BLaER1 treated with 17β-estradiol and CSF1 and Interleukin-3, amounts not matched to agents 10 nM and 100 nM (cell line): Measurements from ENCODE around the gene LGALS4.

Experiments used
- H3K27ac ChIP-seq, 11 experiments: shearing (Covaris generic); formaldehyde crosslinking; 2 replicates each; pipeline ENCODE4 v1.8.1; 2022
- H3K27me3 ChIP-seq, 11 experiments: shearing (Covaris generic); formaldehyde crosslinking; 2 replicates each; pipeline ENCODE4 v1.8.1; 2022
- H3K36me3 ChIP-seq, 11 experiments: shearing (Covaris generic); formaldehyde crosslinking; 2 replicates each; pipeline ENCODE4 v1.8.1; 2022
- H3K4me1 ChIP-seq, 10 experiments: shearing (Covaris generic); formaldehyde crosslinking; 2 replicates each; pipeline ENCODE4 v1.8.1; 2022
- H3K4me2 ChIP-seq, 11 experiments: shearing (Covaris generic); formaldehyde crosslinking; 2 replicates each; pipeline ENCODE4 v1.8.1; 2022
- H3K4me3 ChIP-seq, 10 experiments: shearing (Covaris generic); formaldehyde crosslinking; 2 replicates each; pipeline ENCODE4 v1.8.1; 2022
- H3K9ac ChIP-seq, 11 experiments: shearing (Covaris generic); formaldehyde crosslinking; 2 replicates each; pipeline ENCODE4 v1.8.1; 2022
- H3K9me3 ChIP-seq, 11 experiments: shearing (Covaris generic); formaldehyde crosslinking; replicated peaks in 1 of 11; 2 replicates each; pipeline ENCODE4 v1.8.1; 2022
- H4K20me1 ChIP-seq, 11 experiments: shearing (Covaris generic); formaldehyde crosslinking; 2 replicates each; pipeline ENCODE4 v1.8.1; 2022
- Cebpa-rat ChIP-seq, 11 experiments: shearing (Covaris generic); IDR thresholded peaks; 2 replicates each; pipeline ENCODE4 v1.8.1; 2022

Gene LGALS4

GRCh38 chr19:38851622-38852230 is 39.0 kb upstream of the LGALS4 start:
- H3K9ac ChIP-seq, result peak overlapping the region; percentile 89 to 99 (median 93)
- H4K20me1 ChIP-seq, result peaks cover 24 to 25% (median 25%) of the 10 kb centered on the region in 11 experiments
- peaks cover 21 to 24% (median 22%) of the 10 kb centered on the region in 11 experiments for H3K36me3 ChIP-seq
- H3K27me3 ChIP-seq, result no peaks in the 10 kb centered on the region
- peak overlapping the region; percentile 72 to 89 (median 80) for H3K4me3 ChIP-seq
- no peak for TF ChIP-seq Cebpa-rat (IDR thresholded peaks at IDR 0.05)
- peaks cover 0 to 10% (median 8%) of the 10 kb centered on the region in 11 experiments; a peak in 13 of 22 replicates for H3K9me3 ChIP-seq
- H3K4me1 ChIP-seq, result peaks cover 45 to 55% (median 49%) of the 10 kb centered on the region in 10 experiments
- peak overlapping the region; percentile 91 to 100 (median 99) for H3K4me2 ChIP-seq
- H3K27ac ChIP-seq, result peak overlapping the region; percentile 86 to 99 (median 94)

- Histone ChIP-seq H3K27ac (peak overlapping the region; percentile 86 to 99 (median 94)), H3K4me1 (peaks cover 45 to 54% (median 49%) of the 10 kb centered on the region in 10 experiments), H3K36me3 (peaks cover 27 to 30% (median 28%) of the 10 kb centered on the region in 11 experiments), H3K4me2 (peak overlapping the region; percentile 91 to 100 (median 99)), H3K9me3 (peaks cover 0 to 5% (median 3%) of the 10 kb centered on the region in 11 experiments; a peak in 13 of 22 replicates), H3K27me3 (no peaks in the 10 kb centered on the region), H3K9ac (peak overlapping the region; percentile 89 to 99 (median 93)), H4K20me1 (peaks cover 30 to 32% (median 31%) of the 10 kb centered on the region in 11 experiments), H3K4me3 (peak overlapping the region; percentile 72 to 89 (median 80))
- no peak for TF ChIP-seq Cebpa-rat (IDR thresholded peaks at IDR 0.05)
Measured at GRCh38 chr19:38850976-38851621, 38.4 kb upstream of the LGALS4 start.

GRCh38 chr19:38850436-38850975 is 37.8 kb upstream of the LGALS4 start:
- Histone ChIP-seq H3K4me3 (peak overlapping the region; percentile 72 to 89 (median 80)), H3K9ac (peak overlapping the region; percentile 89 to 99 (median 93)), H3K27ac (peak overlapping the region; percentile 86 to 100 (median 94)), H4K20me1 (peaks cover 36 to 37% (median 37%) of the 10 kb centered on the region in 11 experiments), H3K27me3 (no peaks in the 10 kb centered on the region), H3K9me3 (no peaks in the 10 kb centered on the region; a peak in 1 of 22 replicates), H3K36me3 (peaks cover 33 to 36% (median 34%) of the 10 kb centered on the region in 11 experiments), H3K4me2 (peak overlapping the region; percentile 91 to 100 (median 99)), H3K4me1 (peaks cover 50 to 59% (median 54%) of the 10 kb centered on the region in 10 experiments)
- no peak for TF ChIP-seq Cebpa-rat (IDR thresholded peaks at IDR 0.05)

DNA sequence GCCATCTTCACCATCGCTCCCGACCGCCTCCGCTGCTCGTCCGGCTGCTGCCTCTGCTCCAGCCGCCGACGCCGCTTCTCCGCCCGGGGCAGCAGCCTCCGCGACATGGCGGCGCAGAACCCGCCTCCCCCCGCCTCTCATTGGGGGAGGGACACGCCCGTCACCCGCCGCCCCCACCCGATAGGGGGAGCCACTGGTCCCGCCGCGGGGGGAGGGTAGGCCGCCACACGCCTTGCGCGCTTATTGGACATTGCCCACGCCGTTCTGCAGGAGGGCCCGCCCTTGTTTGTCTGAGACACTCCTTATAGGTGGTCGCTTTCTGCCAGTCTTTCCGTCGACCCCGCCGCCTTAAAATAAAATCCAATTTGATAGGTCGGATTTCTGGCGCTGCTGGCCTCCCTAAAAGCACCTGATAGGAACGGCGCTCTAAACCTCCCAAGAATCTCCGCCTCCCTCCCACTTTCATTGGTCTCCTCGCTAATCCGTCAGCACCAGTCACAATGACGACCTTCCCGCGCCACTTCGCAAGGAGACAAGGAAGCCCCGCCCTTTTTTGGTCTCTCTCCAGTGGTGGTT is 37.2 kb upstream of the LGALS4 start, which contains the start of gene HNRNPL:
Gene HNRNPL (minus strand): TSS at position 127 of the 576 bp plus-strand sequence. CDS start 20 bp downstream, at position 107.
- Histone ChIP-seq H4K20me1 (peaks cover 42 to 43% (median 43%) of the 10 kb centered on the region in 11 experiments), H3K9ac (peak within 1 kb of the TSS; percentile 98 to 100 (median 100)), H3K4me2 (peak within 1 kb of the TSS; percentile 97 to 100 (median 99)), H3K27ac (peak within 1 kb of the TSS; percentile 99 to 100 (median 100)), H3K36me3 (peaks cover 39 to 42% (median 40%) of the 10 kb centered on the region in 11 experiments), H3K27me3 (no peaks in the 10 kb centered on the region), H3K9me3 (no peaks in the 10 kb centered on the region), H3K4me1 (peaks cover 54 to 65% (median 60%) of the 10 kb centered on the region in 10 experiments), H3K4me3 (peak within 1 kb of the TSS; percentile 80 to 96 (median 90))
- no peak for TF ChIP-seq Cebpa-rat (IDR thresholded peaks at IDR 0.05)

DNA sequence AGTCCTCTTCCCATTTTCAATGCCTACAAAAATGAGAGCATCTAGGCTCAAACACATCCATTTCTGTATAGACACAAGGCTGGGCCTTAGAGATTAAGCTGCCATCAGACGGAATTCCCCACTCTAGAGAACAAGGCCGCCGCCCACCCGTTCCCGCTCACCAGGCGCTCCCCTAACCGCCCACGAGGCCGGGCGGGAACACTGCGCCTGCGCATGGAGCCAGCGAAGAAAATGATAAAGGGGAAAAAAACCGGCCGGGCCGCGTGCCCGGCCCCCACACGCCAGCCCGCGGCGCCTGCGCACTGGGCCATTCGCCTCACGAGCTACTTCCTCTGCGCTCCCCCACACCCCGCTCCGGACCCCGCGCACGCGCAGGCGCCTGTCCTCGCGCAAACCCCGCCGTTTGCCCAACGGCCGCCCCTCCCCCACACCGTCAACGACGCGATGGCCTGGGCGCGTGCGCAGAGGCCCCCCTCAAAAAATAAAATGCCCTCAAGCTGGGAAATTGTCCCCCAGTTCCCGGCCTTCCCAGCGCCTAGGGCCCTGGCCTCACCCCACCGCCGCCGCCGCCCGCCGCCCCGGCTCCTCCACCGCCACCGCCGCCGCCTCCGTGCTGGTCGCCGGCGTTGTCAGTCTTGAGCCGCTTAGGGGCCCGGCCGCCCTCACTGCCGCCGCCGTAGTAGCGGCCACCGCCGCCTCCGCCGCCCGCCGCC is 36.6 kb upstream of the LGALS4 start:
- Histone ChIP-seq H3K9me3 (no peaks in the 10 kb centered on the region), H3K9ac (peak overlapping the region; percentile 98 to 100 (median 100)), H3K4me2 (peak overlapping the region; percentile 93 to 100 (median 97)), H3K4me1 (peaks cover 53 to 71% (median 66%) of the 10 kb centered on the region in 10 experiments), H3K36me3 (peaks cover 45 to 48% (median 46%) of the 10 kb centered on the region in 11 experiments), H3K27me3 (no peaks in the 10 kb centered on the region), H4K20me1 (peaks cover 48 to 49% (median 49%) of the 10 kb centered on the region in 11 experiments), H3K4me3 (peak overlapping the region; percentile 78 to 96 (median 90)), H3K27ac (peak overlapping the region; percentile 99 to 100 (median 100))
- TF ChIP-seq Cebpa-rat (IDR thresholded peaks at IDR 0.05), result no peak

- Histone ChIP-seq H3K27me3 (no peaks in the 10 kb centered on the region), H3K27ac (peak overlapping the region; percentile 99 to 100 (median 100); a peak in 21 of 22 replicates), H4K20me1 (peaks cover 56 to 57% (median 57%) of the 10 kb centered on the region in 11 experiments), H3K9ac (peak overlapping the region; percentile 98 to 100 (median 100)), H3K9me3 (no peaks in the 10 kb centered on the region), H3K36me3 (peaks cover 53 to 56% (median 54%) of the 10 kb centered on the region in 11 experiments), H3K4me1 (peaks cover 53 to 74% (median 73%) of the 10 kb centered on the region in 10 experiments), H3K4me2 (peak overlapping the region; percentile 93 to 100 (median 97)), H3K4me3 (peak overlapping the region; percentile 78 to 96 (median 90))
- no peak for TF ChIP-seq Cebpa-rat (IDR thresholded peaks at IDR 0.05)
Measured at GRCh38 chr19:38848299-38849146, 35.8 kb upstream of the LGALS4 start.

DNA sequence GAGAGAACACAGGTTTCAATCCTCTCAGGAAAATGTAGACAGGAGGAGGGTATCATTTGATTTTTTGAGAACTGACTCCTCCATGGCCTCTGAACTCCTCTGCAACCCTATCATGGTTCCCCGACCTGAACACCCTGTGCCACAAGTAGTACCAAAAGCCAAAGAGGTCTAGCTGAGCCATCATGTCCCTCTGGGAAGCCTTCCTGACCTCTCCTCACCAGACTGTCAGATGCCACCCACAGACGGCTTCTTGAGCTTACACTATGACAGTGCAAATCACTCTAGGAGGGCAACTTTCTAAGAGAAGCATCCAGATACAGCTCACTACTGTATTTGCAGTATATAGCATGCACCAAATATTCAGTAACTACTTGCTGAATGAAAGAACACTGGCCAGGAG is 33.4 kb upstream of the LGALS4 start:
- H3K4me2 ChIP-seq, result peak overlapping the region; percentile 9 to 100 (median 95); a peak in 17 of 22 replicates
- peaks cover 55 to 81% (median 76%) of the 10 kb centered on the region in 10 experiments for H3K4me1 ChIP-seq
- H3K27me3 ChIP-seq, result no peaks in the 10 kb centered on the region
- peak overlapping the region; percentile 37 to 100 (median 100); a peak in 17 of 22 replicates for H3K9ac ChIP-seq
- H4K20me1 ChIP-seq, result peaks cover 80 to 82% (median 81%) of the 10 kb centered on the region in 11 experiments
- no peak overlapping the region; a peak in 1 of 20 replicates for H3K4me3 ChIP-seq
- no peak for TF ChIP-seq Cebpa-rat (IDR thresholded peaks at IDR 0.05)
- H3K36me3 ChIP-seq, result peaks cover 77 to 80% (median 78%) of the 10 kb centered on the region in 11 experiments
- H3K27ac ChIP-seq, result peak overlapping the region in 2 of 11 experiments; percentile 6 to 15; a peak in 1 of 22 replicates
- H3K9me3 ChIP-seq, result no peaks in the 10 kb centered on the region
